Esophagus squamous epithelium (tissue), 5 donors: ENCODE measurements around the gene KREMEN1. TPM values are rescaled to one million over a fixed set of nuclear protein-coding genes. Genes with fewer than 3 reads are reported as not detected.

Experiments used
- DNase-seq: peaks from one replicate; lab custom pipeline; 2025; lab: John Stamatoyannopoulos, UW
- H3K27ac ChIP-seq, 4 donors: fragments of 200-600 bp; sonication (generic); one replicate each; pipeline ENCODE4 v1.5.1; 2016 to 2019; ENCODE audit warnings: mild to moderate bottlenecking in 1 of 4
- H3K27me3 ChIP-seq, 4 donors: fragments of 200-600 bp; sonication (generic); 1 replicate in 3 of 4; 2 replicates in 1 of 4; pipeline versions ENCODE4 v1.5.1 to v1.6.0; 2017 to 2021; ENCODE audit warnings: antibody characterized with exemption in 1 of 4
- H3K36me3 ChIP-seq, 3 donors: fragments of 200-600 bp; sonication (generic); one replicate each; pipeline ENCODE4 v1.5.1; 2016 to 2019
- H3K4me1 ChIP-seq, 3 donors: fragments of 200-600 bp; sonication (generic); one replicate each; pipeline ENCODE4 v1.5.1; 2017 to 2019
- H3K4me3 ChIP-seq, 4 donors: fragments of 200-600 bp; sonication (generic); 1 replicate in 3 of 4; 2 replicates in 1 of 4; pipeline ENCODE4 v1.5.1; 2016 to 2019; ENCODE audit warnings: mild to moderate bottlenecking in 2 of 4, moderate library complexity in 1 of 4
- H3K9me3 ChIP-seq, 3 donors: fragments of 200-600 bp; sonication (generic); one replicate each; pipeline ENCODE4 v1.5.1; 2016 to 2019
- POLR2A ChIP-seq, 4 donors: fragments of 450-650 bp; IDR thresholded peaks; one replicate each; pipeline ENCODE4 v1.6.1; 2017; ENCODE audit warnings: antibody characterized with exemption in 4 of 4, mild to moderate bottlenecking in 4 of 4, moderate library complexity in 3 of 4
- WGBS, 2 donors: methylation state at CpG; one replicate each; pipeline ENCODE4 v1.1.5; 2018; 5-methylcytosine and 5-hydroxymethylcytosine counted together
- intact Hi-C: fragments of 100-400 bp; cut with DNase I; formaldehyde crosslinking; loops from one replicate; pipeline ENCODE4 v1.15.0; 2022
- total RNA-seq, 4 donors: library from RNA; depleted of rRNA; stranded (reverse); fragments of >200 nt; gene quantifications; one replicate each; pipeline ENCODE4 v1.1.0, GENCODE V29; 2016
- TF ChIP-seq, protein P1 (sequence below), 6 experiments: fragments of 450-650 bp in 4 of 6; fragments of 200-600 bp in 2 of 6; sonication (generic) in 2 of 6; IDR thresholded peaks; one replicate each; pipeline ENCODE4 v1.5.1; 2016 to 2019; ENCODE audit warnings: antibody characterized with exemption in 6 of 6, mild to moderate bottlenecking in 4 of 6, moderate library complexity in 4 of 6
- donor health status: DM: yes; HTN: yes; CAD: no.

The KREMEN1 gene
- total RNA-seq, 4 donors from 2014 or later, result 34.3 to 64.8 (median 47.7) TPM

DNA sequence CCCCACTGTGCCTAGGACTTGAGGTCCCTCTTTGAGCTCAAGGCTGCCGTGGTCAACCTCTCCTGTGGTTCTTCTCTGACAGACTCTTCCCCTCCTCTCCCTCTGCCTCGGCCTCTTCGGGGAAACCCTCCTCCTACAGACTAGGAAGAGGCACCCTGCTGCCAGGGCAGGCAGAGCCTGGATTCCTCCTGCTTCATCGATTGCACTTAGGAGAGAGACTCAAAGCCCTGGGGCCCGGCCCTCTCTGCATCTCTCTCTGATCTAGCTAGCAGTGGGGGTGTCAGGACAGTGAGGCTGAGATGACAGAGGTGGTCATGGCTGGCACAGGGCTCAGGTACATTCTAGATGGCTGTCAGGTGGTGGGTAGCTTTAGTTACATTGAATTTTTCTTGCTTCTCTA, 69.3 kb downstream of the KREMEN1 start:
- 70 to 89% methylated on average over 2 to 3 of the region's 5 CpGs for WGBS, 2 donors
- intact Hi-C loops, result no loop called here
- Histone ChIP-seq H3K4me1 (peaks cover 5 to 17% (median 7%) of the 10 kb centered on the region in 3 donors), H3K27ac (no peak overlapping the region), H3K4me3 (no peak overlapping the region), H3K9me3 (no peaks in the 10 kb centered on the region), H3K36me3 (peaks cover 7 to 100% (median 11%) of the 10 kb centered on the region in 3 donors), H3K27me3 (no peaks in the 10 kb centered on the region)
- no peak for TF ChIP-seq POLR2A (IDR thresholded peaks at IDR 0.05)
- TF ChIP-seq, protein P1, sequence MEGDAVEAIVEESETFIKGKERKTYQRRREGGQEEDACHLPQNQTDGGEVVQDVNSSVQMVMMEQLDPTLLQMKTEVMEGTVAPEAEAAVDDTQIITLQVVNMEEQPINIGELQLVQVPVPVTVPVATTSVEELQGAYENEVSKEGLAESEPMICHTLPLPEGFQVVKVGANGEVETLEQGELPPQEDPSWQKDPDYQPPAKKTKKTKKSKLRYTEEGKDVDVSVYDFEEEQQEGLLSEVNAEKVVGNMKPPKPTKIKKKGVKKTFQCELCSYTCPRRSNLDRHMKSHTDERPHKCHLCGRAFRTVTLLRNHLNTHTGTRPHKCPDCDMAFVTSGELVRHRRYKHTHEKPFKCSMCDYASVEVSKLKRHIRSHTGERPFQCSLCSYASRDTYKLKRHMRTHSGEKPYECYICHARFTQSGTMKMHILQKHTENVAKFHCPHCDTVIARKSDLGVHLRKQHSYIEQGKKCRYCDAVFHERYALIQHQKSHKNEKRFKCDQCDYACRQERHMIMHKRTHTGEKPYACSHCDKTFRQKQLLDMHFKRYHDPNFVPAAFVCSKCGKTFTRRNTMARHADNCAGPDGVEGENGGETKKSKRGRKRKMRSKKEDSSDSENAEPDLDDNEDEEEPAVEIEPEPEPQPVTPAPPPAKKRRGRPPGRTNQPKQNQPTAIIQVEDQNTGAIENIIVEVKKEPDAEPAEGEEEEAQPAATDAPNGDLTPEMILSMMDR (IDR thresholded peaks at IDR 0.05), result no peak
- no peak for DNase-seq

DNA sequence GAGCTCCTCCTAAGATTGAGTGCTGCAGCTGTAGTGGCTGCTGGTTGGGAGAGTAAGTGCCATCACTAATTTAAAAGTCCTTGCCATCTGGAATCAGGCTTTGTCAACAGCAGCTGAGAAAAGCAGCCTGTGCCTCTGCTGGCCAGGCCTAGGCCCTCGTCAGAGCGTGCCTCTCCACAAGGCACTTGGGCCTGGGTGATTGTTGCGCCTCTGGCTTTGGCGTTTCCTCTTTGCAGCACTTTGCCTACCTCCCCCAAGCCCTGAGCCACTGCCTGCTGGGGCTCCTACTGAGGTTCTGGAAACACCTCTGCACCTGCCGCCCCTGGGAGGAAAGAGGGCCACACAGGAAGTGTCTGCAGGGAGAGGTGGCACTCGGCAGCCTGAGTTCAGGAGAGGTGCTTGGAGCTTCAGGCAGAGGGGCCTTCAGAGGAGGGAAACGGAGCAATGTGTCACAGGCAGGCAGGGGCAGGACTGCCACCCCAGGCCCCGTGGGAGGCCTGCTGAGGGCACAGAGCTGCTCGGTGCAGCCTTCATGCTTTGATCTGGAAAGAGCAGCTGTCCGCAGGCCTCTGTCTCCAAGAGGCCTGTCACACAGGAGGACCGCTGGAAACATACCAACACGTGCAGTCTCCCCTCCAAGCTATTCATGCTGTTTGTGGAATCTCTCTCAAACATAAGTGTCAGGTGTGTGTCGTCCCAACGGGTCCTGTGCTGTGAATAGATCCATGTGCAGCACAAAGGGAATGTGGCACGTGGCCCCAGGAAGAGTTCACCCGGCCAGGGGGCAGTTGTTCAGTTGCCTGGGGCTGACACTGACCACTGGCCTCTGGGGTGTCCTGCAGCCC, 71.3 kb downstream of the KREMEN1 start:
- TF ChIP-seq, protein P1 (IDR thresholded peaks at IDR 0.05), result no peak
- no peak for TF ChIP-seq POLR2A (IDR thresholded peaks at IDR 0.05)
- peaks cover 5 to 17% (median 7%) of the 10 kb centered on the region in 3 donors for H3K4me1 ChIP-seq
- H3K27ac ChIP-seq, result no peak overlapping the region
- peaks cover 7 to 100% (median 11%) of the 10 kb centered on the region in 3 donors for H3K36me3 ChIP-seq
- DNase-seq, result no peak
- no peaks in the 10 kb centered on the region for H3K9me3 ChIP-seq
- H3K27me3 ChIP-seq, result no peaks in the 10 kb centered on the region
- 60 to 75% methylated on average over 3 to 4 of the region's 16 CpGs for WGBS, 2 donors
- no peak overlapping the region for H3K4me3 ChIP-seq
- intact Hi-C loops, result no loop called here

DNA sequence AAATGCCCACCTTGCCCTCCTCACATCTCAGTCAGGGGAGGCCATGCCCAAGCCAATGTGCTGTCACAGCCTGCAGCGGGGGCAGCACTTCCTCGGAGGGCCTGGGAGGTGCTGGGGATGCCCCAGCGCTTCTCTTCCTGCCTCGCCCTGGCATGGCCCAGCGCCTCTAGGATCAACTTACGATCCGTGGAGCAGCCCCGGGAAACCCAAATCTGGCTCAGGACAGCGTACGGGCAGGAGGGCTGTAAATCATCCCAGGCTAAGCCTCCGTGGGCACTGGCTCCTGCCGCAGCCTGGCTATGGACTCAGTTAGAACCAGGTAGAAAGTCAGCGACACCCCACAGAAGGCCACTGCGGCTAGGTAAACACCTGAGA, 71.9 kb downstream of the KREMEN1 start:
- DNase-seq, result no peak
- H3K4me1 ChIP-seq, result peaks cover 5 to 20% (median 7%) of the 10 kb centered on the region in 3 donors
- no peak overlapping the region for H3K27ac ChIP-seq
- WGBS, 2 donors, result 45 to 64% methylated on average over 2 to 4 of the region's 14 CpGs
- peaks cover 7 to 100% (median 11%) of the 10 kb centered on the region in 3 donors for H3K36me3 ChIP-seq
- TF ChIP-seq, protein P1 (IDR thresholded peaks at IDR 0.05), result no peak
- TF ChIP-seq POLR2A (IDR thresholded peaks at IDR 0.05), result no peak
- H3K27me3 ChIP-seq, result no peaks in the 10 kb centered on the region
- intact Hi-C loops, result no loop called here
- no peaks in the 10 kb centered on the region for H3K9me3 ChIP-seq
- no peak overlapping the region for H3K4me3 ChIP-seq

DNA sequence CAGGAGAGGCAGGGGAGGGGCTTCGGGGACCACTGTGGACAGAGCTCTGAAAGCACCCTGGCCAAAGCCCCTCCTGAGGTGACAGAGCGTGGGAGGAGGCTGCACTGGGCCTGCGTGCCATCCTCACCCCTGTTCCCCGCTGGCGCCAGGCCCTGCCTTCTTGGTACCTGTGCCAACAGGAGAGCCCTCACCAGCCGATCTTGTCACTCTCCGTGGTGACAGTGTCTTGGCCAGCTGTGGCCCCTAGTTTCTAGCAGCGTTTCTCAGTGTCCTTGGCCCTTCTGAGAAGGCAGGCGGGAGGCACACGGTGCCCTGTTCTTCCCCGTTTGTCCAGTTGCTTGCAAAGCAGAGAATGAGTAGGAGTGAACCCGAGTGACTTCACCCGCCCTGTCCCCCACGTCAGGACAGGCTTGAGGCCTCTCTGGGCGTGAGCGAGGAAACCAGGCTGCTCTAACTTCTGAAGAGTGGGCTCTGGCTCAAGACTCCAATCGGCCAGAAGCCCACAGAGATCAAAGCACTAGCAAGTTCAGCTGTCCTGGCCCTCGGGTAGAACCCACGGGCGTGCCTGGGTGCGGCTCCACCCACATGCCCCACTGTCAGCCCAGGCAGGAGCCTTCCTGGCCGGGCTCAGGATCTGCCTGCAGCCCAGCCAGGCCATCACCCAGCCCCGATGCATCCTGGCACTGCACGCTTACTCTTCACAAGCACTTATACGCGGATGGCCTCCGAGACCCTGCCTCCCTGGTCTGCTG, 72.7 kb downstream of the KREMEN1 start:
- Histone ChIP-seq H3K4me1 (peaks cover 5 to 25% (median 7%) of the 10 kb centered on the region in 3 donors), H3K27ac (peak overlapping the region in 2 of 4 donors; percentile 17 to 40), H3K9me3 (no peaks in the 10 kb centered on the region), H3K36me3 (peaks cover 7 to 99% (median 11%) of the 10 kb centered on the region in 3 donors), H3K27me3 (no peaks in the 10 kb centered on the region), H3K4me3 (no peak overlapping the region)
- TF ChIP-seq, protein P1 (IDR thresholded peaks at IDR 0.05), result no peak
- no peak for TF ChIP-seq POLR2A (IDR thresholded peaks at IDR 0.05)
- intact Hi-C loops, result no loop called here
- DNase-seq, result no peak
- WGBS, 2 donors, result 65 to 87% methylated on average over 5 to 9 of the region's 27 CpGs
